Stimulated activated CD8-positive, alpha-beta memory T cell treated with anti-CD3 and anti-CD28 coated beads, Interleukin-7, amount 100 ng/mL, for 24 hours (primary cell): Measurements from ENCODE around the gene ETF1.
"Not testable (repeated sequence)": the region's sequence is repeated elsewhere in the genome, so short reads cannot be mapped to it uniquely, and the experiment has no call there.

Experiments
- DNase-seq: peaks from one replicate; pipeline ENCODE4 v3.0.0-alpha.2; 2020; ENCODE audit warnings: low read depth

The ETF1 gene

DNA sequence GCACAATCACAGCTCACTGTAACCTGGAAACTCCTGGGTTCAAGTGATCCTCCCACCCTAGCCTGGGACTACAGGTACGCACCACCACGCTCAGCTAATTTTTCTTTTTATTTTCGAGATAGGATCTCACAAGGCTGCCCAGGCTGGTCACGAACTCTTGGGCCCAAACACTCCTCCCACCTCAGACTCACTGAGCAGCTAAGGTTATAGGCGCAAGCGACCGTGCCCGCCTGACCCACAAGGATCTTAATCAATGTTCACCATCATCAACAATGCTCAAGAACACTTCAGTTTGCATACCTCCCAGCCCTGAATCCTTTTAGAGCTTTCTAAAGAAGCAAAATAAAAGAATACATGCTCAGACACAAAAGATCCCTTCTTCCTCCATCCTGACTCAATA, 13.2 kb downstream of the ETF1 start:
- no peak for DNase-seq

- no peak for DNase-seq
Observed at GRCh38 chr5:138528744-138529469, 14.1 kb downstream of the ETF1 start.

- DNase-seq = no peak
Observed at GRCh38 chr5:138528208-138528607, 14.8 kb downstream of the ETF1 start.

DNA sequence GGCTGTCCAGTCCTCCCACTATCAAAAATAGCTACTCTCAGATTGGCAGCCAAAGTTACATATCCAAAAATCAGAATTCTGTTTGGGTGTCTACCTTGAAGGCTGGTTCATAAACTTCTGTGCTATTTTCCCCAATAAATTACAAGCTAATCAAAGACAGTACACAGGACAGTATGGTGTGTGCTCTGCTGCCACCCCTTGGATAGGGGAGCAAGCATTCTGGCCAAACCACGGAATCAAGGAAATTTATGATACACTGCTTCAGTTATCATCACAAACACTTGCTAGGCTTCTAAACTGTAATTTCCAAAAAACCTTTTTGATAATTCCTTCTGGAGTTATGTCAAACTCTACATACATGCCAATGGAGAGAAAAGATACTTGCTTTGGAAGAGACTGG, 15.9 kb downstream of the ETF1 start:
- no peak for DNase-seq

GRCh38 chr5:138523406-138523805, 19.6 kb downstream of the ETF1 start:
- no peak for DNase-seq

DNA sequence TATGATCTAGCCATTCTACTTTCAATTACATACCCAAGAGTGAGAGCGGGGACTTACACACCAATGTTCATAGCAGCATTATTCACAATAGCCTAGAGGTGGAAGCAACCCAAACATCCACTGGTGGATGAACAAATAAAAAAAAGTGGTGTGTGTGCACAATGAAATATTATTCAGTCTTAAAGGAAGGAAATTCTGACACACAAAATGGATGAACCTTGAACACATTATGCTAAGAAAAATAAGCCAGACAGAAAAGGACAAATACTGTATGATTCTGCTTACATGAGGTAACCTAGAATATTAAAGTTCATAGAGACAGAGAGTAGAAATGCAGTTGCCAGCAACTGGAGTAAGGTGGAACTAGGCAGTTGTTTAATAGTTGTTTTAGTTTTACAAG, 22.1 kb downstream of the ETF1 start:
- DNase-seq = no peak

DNA sequence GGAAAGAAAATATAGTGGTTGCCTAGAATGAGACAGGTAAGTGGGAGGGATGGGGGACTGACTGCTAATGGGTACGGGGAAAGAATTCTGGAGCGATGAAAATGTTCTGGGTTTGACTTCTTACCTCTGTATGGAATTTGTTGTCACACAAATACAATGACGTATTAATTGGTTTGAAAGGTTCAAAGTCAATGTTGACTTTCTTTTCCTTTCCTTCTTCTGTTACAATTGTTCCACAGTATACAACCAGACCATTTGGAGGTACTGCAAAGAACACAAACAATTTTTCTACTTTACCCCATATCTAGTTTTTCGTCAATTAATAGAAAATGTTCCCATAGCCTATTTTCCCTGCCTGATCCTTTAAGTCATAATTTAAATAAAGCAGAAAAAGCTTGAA, 25.6 kb downstream of the ETF1 start:
- no peak for DNase-seq

DNA sequence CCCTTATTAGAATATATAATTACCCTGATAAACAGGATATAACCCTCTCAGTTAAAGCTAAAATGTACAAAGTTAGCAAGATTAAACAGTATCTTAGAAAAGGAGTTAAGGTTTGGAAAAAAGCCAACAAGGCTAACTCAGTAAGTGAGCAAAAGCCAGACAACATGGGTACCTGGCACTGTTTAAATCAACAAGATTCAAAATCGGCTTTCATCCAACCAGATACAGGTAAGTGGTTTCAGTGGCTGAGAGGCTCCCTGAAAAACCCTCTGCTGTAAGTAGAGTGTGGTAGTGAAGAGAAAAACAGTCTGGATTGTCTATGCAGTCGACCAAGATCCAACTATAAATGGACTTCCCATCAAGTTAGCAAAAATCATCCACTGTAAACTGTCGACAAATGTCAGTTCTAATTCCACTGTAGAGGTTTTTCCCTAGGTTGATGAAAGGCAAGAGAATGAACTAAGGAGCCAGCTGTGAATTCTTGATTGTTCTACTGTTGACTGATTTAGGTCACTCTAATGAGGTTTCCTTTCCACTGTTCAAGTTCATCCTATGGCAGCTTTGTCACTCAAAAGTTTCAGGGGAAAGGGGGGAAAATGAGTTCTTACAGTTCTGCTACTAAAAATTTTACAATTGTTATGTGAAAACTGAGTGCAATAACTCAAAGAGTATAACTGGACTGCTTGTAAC, 27.3 kb downstream of the ETF1 start:
- DNase-seq = no peak

DNA sequence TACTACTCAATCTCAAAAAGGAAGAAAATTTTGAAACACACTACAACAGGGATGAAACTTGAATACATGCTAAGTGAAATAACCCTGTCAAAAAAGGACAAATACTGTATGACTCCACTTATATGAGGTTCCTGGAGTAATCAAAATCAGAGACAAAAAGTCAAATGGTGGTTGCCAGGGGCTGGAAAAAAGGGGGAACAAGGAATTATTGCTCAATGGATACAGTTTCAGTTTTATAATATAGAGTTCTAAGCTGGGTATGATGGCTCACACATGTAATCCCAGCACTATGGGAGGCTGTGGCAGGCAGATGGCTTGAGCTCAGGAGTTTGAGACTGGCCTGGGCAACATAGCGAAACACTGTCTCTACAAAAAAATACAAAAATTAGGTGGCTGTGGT, 29.0 kb downstream of the ETF1 start:
- DNase-seq = no peak

GRCh38 chr5:138508958-138509357, 34.1 kb downstream of the ETF1 start:
- DNase-seq = no peak

- DNase-seq = not testable (repeated sequence)
Observed at GRCh38 chr5:138507485-138507884, 35.6 kb downstream of the ETF1 start.

DNA sequence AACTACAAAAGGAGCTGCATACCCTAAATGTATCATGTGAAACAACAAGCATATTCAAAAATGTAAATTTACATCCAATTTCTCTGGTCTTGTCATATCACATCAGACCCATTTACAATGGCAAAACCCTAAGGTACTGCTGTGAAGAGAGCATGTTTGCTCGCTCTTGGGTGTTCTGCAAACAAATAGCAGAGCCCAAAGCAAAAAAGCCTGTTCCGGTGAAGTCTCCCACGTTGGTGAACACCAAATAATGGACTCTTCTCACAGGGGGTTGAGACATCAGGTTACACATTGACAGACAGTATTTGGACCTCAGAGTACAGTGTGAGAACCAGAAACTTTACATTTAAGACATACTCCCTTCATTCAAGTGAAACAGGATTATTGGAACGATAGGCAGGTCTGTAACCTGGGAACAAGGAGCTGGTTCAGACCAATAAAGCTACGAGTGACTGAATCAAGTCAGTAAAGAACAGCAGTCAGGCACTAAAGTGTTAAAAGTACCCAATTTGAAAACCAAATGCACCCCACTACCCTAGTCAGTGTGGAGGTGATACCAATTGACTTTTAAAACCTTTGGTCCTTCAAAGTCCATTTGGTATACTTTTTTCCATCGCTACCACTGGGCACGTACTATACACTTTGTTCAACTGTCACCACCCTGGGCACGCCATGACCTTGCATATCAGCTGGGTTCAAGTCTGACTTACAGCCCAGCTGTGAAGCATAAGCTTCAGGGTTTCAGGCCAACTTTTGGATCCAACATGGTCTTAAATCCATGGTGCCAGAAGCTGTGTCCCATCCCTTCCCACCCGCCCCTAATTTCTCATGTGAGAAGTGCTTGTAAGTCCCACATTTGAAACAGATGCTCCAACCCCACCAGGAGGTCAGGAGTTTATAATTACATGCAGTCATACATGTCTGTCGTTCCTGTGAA, 36.4 kb downstream of the ETF1 start:
- DNase-seq = no peak

GRCh38 chr5:138504799-138505198, 38.2 kb downstream of the ETF1 start:
- no peak for DNase-seq

- DNase-seq = no peak
Observed at GRCh38 chr5:138503487-138504270, 39.4 kb downstream of the ETF1 start.

DNA sequence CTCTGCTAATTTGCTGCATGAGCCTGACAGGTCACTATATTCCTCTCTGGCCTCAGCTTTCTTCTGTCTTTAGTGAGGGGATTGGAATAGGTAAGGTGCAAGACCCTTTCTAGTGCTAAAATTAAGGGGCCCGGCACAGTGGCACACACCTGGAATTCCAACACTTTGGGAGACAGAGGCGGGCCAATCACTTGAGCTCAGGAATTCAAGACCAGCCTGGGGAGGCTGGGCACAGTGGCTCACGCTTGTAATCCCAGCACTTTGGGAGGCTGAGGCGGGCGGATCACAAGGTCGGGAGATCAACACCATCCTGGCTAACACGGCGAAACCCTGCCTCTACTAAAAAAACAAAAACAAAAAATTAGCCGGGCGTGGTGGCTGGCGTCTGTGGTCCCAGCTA, 40.5 kb downstream of the ETF1 start:
- DNase-seq = no peak

DNA sequence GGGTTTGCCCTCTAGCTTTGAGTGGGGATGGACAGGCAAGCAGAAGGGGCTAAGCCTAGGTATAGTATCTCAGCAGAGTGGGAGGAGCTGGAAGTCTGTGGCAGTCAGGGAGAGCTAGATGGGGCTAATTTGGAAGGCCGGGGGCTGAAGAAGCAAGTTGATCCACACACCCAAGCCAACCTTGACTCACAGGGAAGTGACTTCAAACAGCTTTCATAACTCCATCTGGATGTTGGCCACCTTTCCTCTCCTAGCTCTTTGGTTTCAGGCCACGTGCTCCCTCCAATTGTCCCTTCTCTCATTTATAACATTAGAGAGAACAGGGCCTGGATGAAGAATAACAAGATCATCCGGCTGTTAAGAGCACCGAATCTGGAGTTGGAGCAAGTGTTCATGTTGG, 40.9 kb downstream of the ETF1 start:
- no peak for DNase-seq

- no peak for DNase-seq
Observed at GRCh38 chr5:138498376-138498775, 44.7 kb downstream of the ETF1 start.

DNA sequence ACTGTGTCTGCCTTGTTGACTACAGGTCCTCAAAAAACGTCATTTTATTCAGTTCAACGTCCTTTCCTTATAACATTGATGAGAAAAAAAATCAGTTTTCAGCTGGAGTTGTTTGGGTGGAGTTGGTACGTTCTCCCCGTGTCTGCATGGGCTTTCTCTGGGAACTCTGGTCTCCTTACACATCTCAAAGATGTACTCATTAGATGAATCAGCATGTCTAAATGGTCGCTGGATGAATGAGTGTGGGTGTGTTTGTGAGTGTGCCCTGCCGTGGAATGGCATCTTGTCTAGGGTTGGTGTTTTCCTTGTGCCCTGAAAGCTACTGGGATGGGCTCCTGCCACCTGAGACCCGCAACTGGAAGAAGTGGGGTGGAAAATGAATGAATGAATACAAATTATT, 47.7 kb downstream of the ETF1 start:
- no peak for DNase-seq

- no peak for DNase-seq
Observed at GRCh38 chr5:138492560-138493045, 50.4 kb downstream of the ETF1 start.

GRCh38 chr5:138491669-138492559, 51.1 kb downstream of the ETF1 start:
- peak; percentile 63 for DNase-seq

DNA sequence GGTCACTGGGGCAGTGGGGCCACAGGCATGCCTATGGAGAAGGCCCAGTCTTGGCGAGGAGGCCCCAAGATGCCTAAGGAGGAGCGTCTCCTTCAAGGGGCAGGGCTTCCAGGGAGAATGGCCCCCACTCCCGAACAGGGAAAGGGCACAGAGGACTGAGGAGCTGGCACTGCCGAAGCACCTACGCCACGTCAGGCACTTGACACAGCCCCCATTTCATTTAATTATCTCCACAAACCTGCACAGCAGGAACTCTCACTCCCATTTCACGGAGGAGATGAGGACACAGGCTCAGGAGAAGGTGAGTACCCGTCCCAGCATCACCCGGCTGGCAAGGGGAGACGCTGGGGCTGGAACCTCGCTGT, 51.8 kb downstream of the ETF1 start:
- DNase-seq = no peak
